Adipose tissue (tissue), 3 donors: ENCODE data around the gene AHRR. TPM values are rescaled to one million over a fixed set of nuclear protein-coding genes. Genes with fewer than 3 reads are reported as not detected.
"Not testable (repeated sequence)": the region's sequence is repeated elsewhere in the genome, so short reads cannot be mapped to it uniquely, and the experiment has no call there.

Experiments
- H3K27ac ChIP-seq: one replicate; pipeline ENCODE4 v1.5.1; 2013; ENCODE audit warnings: low read depth, low read length
- WGBS, 3 donors: extraction: QIAGEN DNeasy Blood & Tissue Kit; methylation state at CpG; one replicate each; pipeline ENCODE4 v1.1.7; 2013; 5-methylcytosine and 5-hydroxymethylcytosine counted together
- polyA plus RNA-seq, 3 donors: library from polyadenylated mRNA; stranded (reverse); fragments of 200-250 nt; gene quantifications; one replicate each; pipeline ENCODE4 v1.2.3, GENCODE V29; 2013
- donor health status: healthy with polysubstance abuse.
- donor health status: Bipolar disorder and iron deficiency.
- donor health status: healthy.

AHRR gene
- polyA plus RNA-seq, 3 donors = 0.11 to 1.5 (median 0.28) TPM

GRCh38 chr5:465591-466403 is 144.3 kb downstream of the AHRR start:
- 85 to 92% (median 88%) methylated on average over 28 to 29 of the region's 29 CpGs for WGBS, 3 donors

GRCh38 chr5:466661-467310 is 145.3 kb downstream of the AHRR start:
- H3K27ac ChIP-seq = no peak overlapping the region
- 92 to 95% (median 94%) methylated on average over 30 of the region's 30 CpGs for WGBS, 3 donors

More at GRCh38 chr5:465591-466403, 144.3 kb downstream of the AHRR start:
- no peak overlapping the region for H3K27ac ChIP-seq

- WGBS, 3 donors = 94 to 95% (median 95%) methylated on average over 5 of the region's 6 CpGs
Measured at GRCh38 chr5:468401-468800, 146.9 kb downstream of the AHRR start.

GRCh38 chr5:469752-470483 is 148.4 kb downstream of the AHRR start:
- H3K27ac ChIP-seq = no peak overlapping the region
- WGBS, 3 donors = 89 to 91% (median 91%) methylated on average over 19 of the region's 19 CpGs

More at GRCh38 chr5:468401-468800, 146.9 kb downstream of the AHRR start:
- H3K27ac ChIP-seq = no peak overlapping the region

- no peak overlapping the region for H3K27ac ChIP-seq
- WGBS, 3 donors = 85 to 91% (median 87%) methylated on average over 31 of the region's 31 CpGs
Measured at GRCh38 chr5:470961-471749, 149.6 kb downstream of the AHRR start.

- WGBS, 3 donors = 71 to 79% (median 74%) methylated on average over 6 of the region's 6 CpGs
- H3K27ac ChIP-seq = no peak overlapping the region
Measured at GRCh38 chr5:471750-472058, 150.2 kb downstream of the AHRR start.

- 10 to 18% (median 12%) methylated on average over 28 to 30 of the region's 30 CpGs for WGBS, 3 donors
- no peak overlapping the region for H3K27ac ChIP-seq
Measured at GRCh38 chr5:472076-472655, 150.7 kb downstream of the AHRR start.

- 0 to 1% (median 1%) methylated on average over 87 to 137 of the region's 137 CpGs for WGBS, 3 donors
Measured at GRCh38 chr5:472656-473550, 151.4 kb downstream of the AHRR start.

GRCh38 chr5:473551-474192 is 152.2 kb downstream of the AHRR start:
- H3K27ac ChIP-seq = no peak overlapping the region
- 0 to 1% (median 0%) methylated on average over 34 to 44 of the region's 44 CpGs for WGBS, 3 donors

More at GRCh38 chr5:472656-473550, 151.4 kb downstream of the AHRR start:
- H3K27ac ChIP-seq = no peak overlapping the region

GRCh38 chr5:474232-474839 is 152.8 kb downstream of the AHRR start:
- H3K27ac ChIP-seq = not testable (repeated sequence)
- WGBS, 3 donors = 0 to 2% (median 1%) methylated on average over 7 to 13 of the region's 50 CpGs

- WGBS, 3 donors = 17 to 21% (median 20%) methylated on average over 38 to 50 of the region's 50 CpGs
- H3K27ac ChIP-seq = no peak overlapping the region
Measured at GRCh38 chr5:474840-475661, 153.5 kb downstream of the AHRR start.

GRCh38 chr5:475704-476101 is 154.2 kb downstream of the AHRR start:
- WGBS, 3 donors = 63 to 70% (median 67%) methylated on average over 8 of the region's 8 CpGs
- no peak overlapping the region for H3K27ac ChIP-seq

GRCh38 chr5:476102-476813 is 154.7 kb downstream of the AHRR start:
- 65 to 80% (median 75%) methylated on average over 51 of the region's 51 CpGs for WGBS, 3 donors
- no peak overlapping the region for H3K27ac ChIP-seq

- WGBS, 3 donors = 61 to 73% (median 65%) methylated on average over 8 to 9 of the region's 9 CpGs
Measured at GRCh38 chr5:476814-477175, 155.3 kb downstream of the AHRR start.

GRCh38 chr5:477247-477646 is 155.7 kb downstream of the AHRR start:
- 62 to 76% (median 70%) methylated on average over 19 of the region's 19 CpGs for WGBS, 3 donors
- no peak overlapping the region for H3K27ac ChIP-seq

More at GRCh38 chr5:476814-477175, 155.3 kb downstream of the AHRR start:
- H3K27ac ChIP-seq = no peak overlapping the region
